Dermis microvascular lymphatic vessel endothelial cell (primary cell): ENCODE results near the gene DOCK4. TPM values are rescaled to one million over a fixed set of nuclear protein-coding genes. Genes with fewer than 3 reads are reported as not detected.
A peak's percentile ranks its signal among the peaks of the same experiment; 100 is the strongest.

Experiments
- DNase-seq, 2 donors: peaks; one replicate each; pipeline versions ENCODE4 v3.0.0 to v3.0.0-alpha.2; 2010; ENCODE audit warnings: low read depth in 2 of 2
- total RNA-seq: library from RNA; depleted of rRNA; stranded (reverse); fragments of >200 nt; gene quantifications from 2 replicates; pipeline ENCODE4 v1.2.1, GENCODE V29; 2014

Gene DOCK4
- total RNA-seq, 1 donor from 2014 or later, result 59.7 TPM

- DNase-seq, result no peak
Measured at GRCh38 chr7:112223310-112223709, 17.1 kb upstream of the DOCK4 start.

GRCh38 chr7:112220877-112221434, 14.8 kb upstream of the DOCK4 start:
- DNase-seq, result no peak

- DNase-seq, result no peak
Measured at GRCh38 chr7:112215787-112216186, 9.6 kb upstream of the DOCK4 start.

GRCh38 chr7:112214883-112215282, 8.7 kb upstream of the DOCK4 start:
- no peak for DNase-seq

- no peak for DNase-seq
Measured at GRCh38 chr7:112214268-112214667, 8.1 kb upstream of the DOCK4 start.

GRCh38 chr7:112213735-112214134, 7.5 kb upstream of the DOCK4 start:
- no peak for DNase-seq

GRCh38 chr7:112212571-112212970, 6.4 kb upstream of the DOCK4 start:
- DNase-seq, result no peak

- no peak for DNase-seq
Measured at GRCh38 chr7:112211348-112211907, 5.2 kb upstream of the DOCK4 start.

- DNase-seq, result no peak
Measured at GRCh38 chr7:112207765-112208164, 1.6 kb upstream of the DOCK4 start.

GRCh38 chr7:112206991-112207592, 893 bp upstream of the DOCK4 start:
- DNase-seq, result no peak

- DNase-seq, result peak in 1 of 2 donors; percentile 72
Measured at GRCh38 chr7:112205343-112206237, 609 bp downstream of the DOCK4 start.

- peak in 1 of 2 donors; percentile 46 for DNase-seq
Measured at GRCh38 chr7:112204499-112205342, 1.5 kb downstream of the DOCK4 start.

- DNase-seq, result no peak
Measured at GRCh38 chr7:112203365-112203739, 2.8 kb downstream of the DOCK4 start.

- peak in 1 of 2 donors; percentile 35 for DNase-seq
Measured at GRCh38 chr7:112202816-112203215, 3.4 kb downstream of the DOCK4 start.

- no peak for DNase-seq
Measured at GRCh38 chr7:112201839-112202238, 4.4 kb downstream of the DOCK4 start.

- peak in 1 of 2 donors; percentile 78 for DNase-seq
Measured at GRCh38 chr7:112201411-112201810, 4.8 kb downstream of the DOCK4 start.

- DNase-seq, result no peak
Measured at GRCh38 chr7:112199672-112200071, 6.5 kb downstream of the DOCK4 start.

- DNase-seq, result peak in 1 of 2 donors; percentile 51
Measured at GRCh38 chr7:112199035-112199655, 7.1 kb downstream of the DOCK4 start.

GRCh38 chr7:112197322-112197721, 8.9 kb downstream of the DOCK4 start:
- no peak for DNase-seq

GRCh38 chr7:112195717-112196116, 10.5 kb downstream of the DOCK4 start:
- no peak for DNase-seq
